A549 (cell line): ENCODE results near the gene TMCC3.

Source experiments
- MAFK ChIP-seq: fragments of 450-650 bp; IDR thresholded peaks from 2 replicates; pipeline ENCODE4 v1.6.1; 2014; ENCODE audit not compliant: partially characterized antibody
- RNF2 ChIP-seq: fragments of 200-600 bp; sonication (generic); IDR thresholded peaks from 2 replicates; pipeline ENCODE4 v1.6.1; 2016; ENCODE audit warnings: low read depth, mild to moderate bottlenecking, antibody characterized with exemption, moderate library complexity, borderline replicate concordance

DNA sequence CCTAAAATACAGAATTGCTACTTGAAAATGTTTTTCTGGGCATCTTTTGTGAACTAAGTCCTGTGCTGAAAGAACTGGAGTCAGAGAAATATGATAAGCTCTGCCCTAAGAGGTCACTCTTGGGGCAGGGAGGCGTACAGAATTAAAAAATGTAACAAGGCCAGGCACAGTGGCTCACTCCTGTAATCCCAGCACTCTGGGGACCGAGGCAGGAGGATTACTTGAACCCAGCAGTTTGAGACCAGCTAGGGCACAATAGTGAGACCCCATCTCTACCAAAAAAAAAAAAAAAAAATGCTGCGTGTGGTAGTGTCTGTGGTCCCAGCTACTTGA lies 46.0 kb downstream of the TMCC3 start:
- TF ChIP-seq RNF2 (no peak), MAFK (no peak)
